ENCODE measurements around the gene SULT1C2. TPM values are rescaled to one million over a fixed set of nuclear protein-coding genes. Genes with fewer than 3 reads are reported as not detected.

The SULT1C2 gene
- total and polyA plus RNA-seq, 8 donors: 0.63 to 9.1 (median 4.8) TPM

DNA sequence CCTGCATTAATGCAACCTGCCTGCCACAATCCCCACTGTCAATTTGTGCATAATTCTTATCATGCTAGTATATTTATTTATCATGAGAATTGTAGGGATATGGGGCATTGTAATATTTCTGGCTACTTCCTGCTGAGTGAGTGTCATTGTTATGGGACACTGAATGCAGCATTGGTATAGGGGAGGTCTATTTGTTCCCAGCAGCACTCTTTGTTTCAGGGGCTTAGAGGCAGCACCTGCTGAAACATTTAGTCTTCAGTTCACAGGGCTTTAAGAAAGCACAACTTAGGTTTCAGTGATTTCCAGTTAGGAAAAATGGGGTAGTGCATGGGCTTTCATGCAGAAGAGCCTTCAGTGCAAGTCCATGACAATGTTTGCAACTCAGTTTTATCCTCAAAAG, 25.3 kb upstream of the SULT1C2 start:
- Histone ChIP-seq H3K9me3 (no peaks in the 10 kb centered on the region), H3K4me1 (peaks cover 0 to 5% (median 3%) of the 10 kb centered on the region in 3 donors), H3K36me3 (no peaks in the 10 kb centered on the region), H3K27ac (no peak overlapping the region), H3K27me3 (no peaks in the 10 kb centered on the region), H3K4me3 (no peak overlapping the region)
- no peak for TF ChIP-seq CTCF (IDR thresholded peaks at IDR 0.05)
- no peak for FAIRE-seq
- DNase-seq: no peak
- no peak for ATAC-seq
- intact Hi-C loops (cut with DNase I): no loop called here

- FAIRE-seq (no peak), DNase-seq (no peak), ATAC-seq (peak in 2 of 4 donors; percentile 65 to 67)
- WGBS, 2 donors: 20 to 23% methylated on average over 3 of the region's 3 CpGs
- no peaks in the 10 kb centered on the region for H3K36me3 ChIP-seq
- no peak overlapping the region for H3K27ac ChIP-seq
- no peaks in the 10 kb centered on the region for H3K9me3 ChIP-seq
- H3K27me3 ChIP-seq: no peaks in the 10 kb centered on the region
- no peak for TF ChIP-seq CTCF (IDR thresholded peaks at IDR 0.05)
- peaks cover 0 to 5% (median 3%) of the 10 kb centered on the region in 3 donors for H3K4me1 ChIP-seq
- no peak overlapping the region for H3K4me3 ChIP-seq
- intact Hi-C loops (cut with DNase I): no loop called here
Observed at GRCh38 chr2:108266218-108266617, 22.5 kb upstream of the SULT1C2 start.

- DNase-seq (peak in 1 of 6 donors; percentile 23), FAIRE-seq (no peak), ATAC-seq (peak in 3 of 4 donors; percentile 51 to 71 (median 63))
- peak overlapping the region in 1 of 4 donors; percentile 7 for H3K27ac ChIP-seq
- H3K4me1 ChIP-seq: peaks cover 0 to 5% (median 3%) of the 10 kb centered on the region in 3 donors
- TF ChIP-seq CTCF (IDR thresholded peaks at IDR 0.05): no peak
- H3K36me3 ChIP-seq: no peaks in the 10 kb centered on the region
- intact Hi-C loops (cut with DNase I): no loop called here
- H3K4me3 ChIP-seq: no peak overlapping the region
- no peaks in the 10 kb centered on the region for H3K9me3 ChIP-seq
- WGBS, 2 donors: 70 to 71% methylated on average over 5 of the region's 5 CpGs
- no peaks in the 10 kb centered on the region for H3K27me3 ChIP-seq
Observed at GRCh38 chr2:108267101-108267500, 21.6 kb upstream of the SULT1C2 start.

DNA sequence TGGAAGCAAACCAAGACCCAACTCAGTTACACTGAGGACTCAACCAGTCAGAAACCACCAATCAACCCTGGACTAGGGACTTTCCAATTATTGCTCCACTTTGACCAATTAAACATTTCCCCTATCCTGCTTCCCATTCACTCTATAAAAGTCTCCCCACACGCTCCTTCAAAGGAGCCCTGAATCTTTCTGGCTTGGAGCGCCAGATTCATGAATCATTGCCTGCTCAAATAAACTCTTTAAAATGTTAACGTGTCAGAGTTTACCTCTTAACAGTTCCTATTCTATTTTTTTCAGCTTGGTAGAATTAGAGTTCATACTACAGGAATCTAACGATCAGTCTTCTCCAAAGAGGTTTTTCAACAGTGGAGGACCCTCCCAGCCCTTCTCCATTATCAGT, 20.7 kb upstream of the SULT1C2 start:
- TF ChIP-seq CTCF (IDR thresholded peaks at IDR 0.05): no peak
- Histone ChIP-seq H3K27me3 (no peaks in the 10 kb centered on the region), H3K27ac (peak overlapping the region in 1 of 4 donors; percentile 14), H3K36me3 (no peaks in the 10 kb centered on the region), H3K9me3 (no peaks in the 10 kb centered on the region), H3K4me1 (peaks cover 0 to 5% (median 3%) of the 10 kb centered on the region in 3 donors), H3K4me3 (no peak overlapping the region)
- intact Hi-C loops (cut with DNase I): no loop called here
- 65 to 71% methylated on average over 4 of the region's 4 CpGs for WGBS, 2 donors
- no peak for FAIRE-seq
- DNase-seq: no peak
- ATAC-seq: peak in 3 of 4 donors; percentile 50 to 64 (median 57)

DNA sequence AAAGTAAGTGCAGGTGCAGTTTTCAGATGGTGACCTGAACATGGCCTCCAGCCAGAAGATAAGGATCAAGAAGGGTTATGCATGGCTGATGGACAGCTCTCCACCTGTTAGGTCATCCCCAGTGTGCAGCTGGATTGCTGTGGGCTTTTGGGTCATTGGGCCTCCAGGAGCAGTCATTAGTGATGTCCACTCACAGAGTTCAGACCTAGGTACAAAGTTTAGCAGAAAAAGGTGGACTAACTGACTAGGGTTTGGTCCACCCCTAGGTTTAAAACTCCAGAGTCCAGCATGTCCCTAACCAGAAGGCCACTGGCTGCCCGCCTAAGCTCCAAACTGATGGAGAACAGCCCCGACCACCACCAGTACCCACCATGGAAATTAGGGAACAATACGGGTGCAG, 18.3 kb upstream of the SULT1C2 start:
- intact Hi-C loops (cut with DNase I): no loop called here
- no peak for FAIRE-seq
- Histone ChIP-seq H3K36me3 (no peaks in the 10 kb centered on the region), H3K27me3 (no peaks in the 10 kb centered on the region), H3K9me3 (no peaks in the 10 kb centered on the region), H3K27ac (no peak overlapping the region), H3K4me3 (no peak overlapping the region), H3K4me1 (peaks cover 0 to 5% (median 3%) of the 10 kb centered on the region in 3 donors)
- no peak for ATAC-seq
- TF ChIP-seq CTCF (IDR thresholded peaks at IDR 0.05): no peak
- no peak for DNase-seq
- 79 to 96% methylated on average over 3 of the region's 3 CpGs for WGBS, 2 donors
